HCT116 (cell line): ENCODE data around the gene MSI2.

Source experiments
- CTCF ChIP-seq, 3 experiments: fragments of 200-600 bp in 1 of 3; sonication (generic) in 1 of 3; IDR thresholded peaks in 2 of 3; conservative IDR thresholded peaks in 1 of 3; 2 replicates each; pipeline ENCODE4 v1.5.1; 2012 to 2017; ENCODE audit warnings: low read depth in 2 of 3, low read length in 2 of 3, antibody characterized with exemption in 1 of 3, borderline replicate concordance in 1 of 3, control low read depth in 1 of 3, mild to moderate bottlenecking in 1 of 3, mixed read lengths in 1 of 3, mixed run types in 1 of 3, moderate library complexity in 1 of 3; ENCODE audit not compliant: insufficient read depth in 1 of 3
- JUND ChIP-seq: IDR thresholded peaks from 2 replicates; pipeline ENCODE4 v1.6.1; 2012
- POLR2A ChIP-seq: IDR thresholded peaks from 2 replicates; pipeline ENCODE4 v1.7.0; 2011; ENCODE audit warnings: borderline replicate concordance; ENCODE audit not compliant: insufficient read depth, insufficient read length; ENCODE audit errors: extremely low read depth

GRCh38 chr17:57562184-57562698, 305.9 kb downstream of the MSI2 start:
- TF ChIP-seq CTCF (IDR thresholded peaks at IDR 0.05 in 2 of 3, conservative IDR thresholded peaks at IDR 0.05 in 1 of 3; ENCODE audit: borderline replicate concordance in 1 of 3, insufficient read depth in 1 of 3, low read depth in 2 of 3, low read length in 2 of 3) (no peak), POLR2A (no peak), JUND (no peak)
